Endothelial cell of umbilical vein (primary cell): ENCODE results near the gene RALB. TPM values are rescaled to one million over a fixed set of nuclear protein-coding genes. Genes with fewer than 3 reads are reported as not detected.

Source experiments
- BruUV-seq: library from RNA; stranded (reverse); fragments of 400-500 nt; replicated peaks from 2 replicates; lab custom pipeline; 2021; lab: Mats Ljungman, UMichigan
- CTCF ChIA-PET: fragments of 300-600, 350-600 bp; sonication (Branson Sonifier 250); formaldehyde crosslinking; loops from one replicate; lab custom pipeline; 2021; ENCODE audit warnings: antibody characterized with exemption, inconsistent platforms; lab: Charles Lee
- POLR2A ChIA-PET: fragments of 300-600, 350-600 bp; sonication (Branson Sonifier 250); formaldehyde crosslinking; loops from one replicate; lab custom pipeline; 2021; ENCODE audit warnings: antibody characterized with exemption, inconsistent platforms; lab: Charles Lee
- DNase-seq: peaks from one replicate; pipeline ENCODE4 v3.0.0-alpha.2; 2011; ENCODE audit warnings: low read depth, low spot score
- FAIRE-seq: peaks from 2 replicates; lab custom pipeline; 2011; peaks lifted over from hg19 to GRCh38; lab: Jason Lieb, UNC
- H2AFZ ChIP-seq: 2 replicates; pipeline ENCODE4 v1.6.0; 2012; ENCODE audit warnings: low read depth, low read length, control low read depth, inconsistent platforms
- H3K27ac ChIP-seq: 2 replicates; pipeline ENCODE4 v1.5.1; 2011; ENCODE audit warnings: low read depth, mild to moderate bottlenecking, control low read depth, low read length, moderate library complexity; ENCODE audit not compliant: insufficient read depth
- H3K27me3 ChIP-seq, 2 experiments: 2 replicates each; pipeline versions ENCODE4 v1.6.0 to v1.6.1; 2011; ENCODE audit warnings: low read length in 2 of 2, mixed read lengths in 1 of 2; ENCODE audit not compliant: control insufficient read depth in 2 of 2, insufficient read depth in 2 of 2
- H3K36me3 ChIP-seq, 2 experiments: 2 replicates in 1 of 2; 3 replicates in 1 of 2; pipeline ENCODE4 v1.5.1; 2011; ENCODE audit warnings: low read length in 2 of 2, mild to moderate bottlenecking in 1 of 2, moderate library complexity in 1 of 2; ENCODE audit not compliant: control insufficient read depth in 2 of 2, insufficient read depth in 2 of 2; ENCODE audit errors: extremely low read depth in 1 of 2
- H3K4me1 ChIP-seq: 3 replicates; pipeline ENCODE4 v1.5.1; 2011; ENCODE audit warnings: mild to moderate bottlenecking, low read length; ENCODE audit not compliant: control insufficient read depth, insufficient read depth; ENCODE audit errors: extremely low read depth
- H3K4me2 ChIP-seq: 2 replicates; pipeline ENCODE4 v1.6.1; 2011; ENCODE audit warnings: low read length, control low read depth, mixed read lengths; ENCODE audit not compliant: insufficient read depth
- H3K4me3 ChIP-seq, 3 experiments: fragments of 200-600 bp in 1 of 3; sonication (generic), shearing (Covaris generic) in 1 of 3; replicated peaks in 1 of 3; 2 replicates each; pipeline ENCODE4 v1.5.1; 2011 to 2016; ENCODE audit warnings: control low read depth in 3 of 3, low read length in 3 of 3, mild to moderate bottlenecking in 2 of 3, inconsistent platforms in 1 of 3, low read depth in 1 of 3, moderate library complexity in 1 of 3; ENCODE audit not compliant: insufficient read depth in 1 of 3
- H3K79me2 ChIP-seq: 2 replicates; pipeline ENCODE4 v1.6.0; 2012; ENCODE audit warnings: low read length, inconsistent platforms; ENCODE audit not compliant: control insufficient read depth, insufficient read depth
- H3K9ac ChIP-seq: replicated peaks from 2 replicates; pipeline ENCODE3; 2011; ENCODE audit warnings: low read length, control low read depth; ENCODE audit not compliant: insufficient read depth; ENCODE audit errors: extremely low read depth
- H3K9me1 ChIP-seq: replicated peaks from 3 replicates; pipeline ENCODE4 v1.6.0; 2011; ENCODE audit warnings: mild to moderate bottlenecking, low read length; ENCODE audit not compliant: control insufficient read depth, insufficient read depth; ENCODE audit errors: extremely low read depth
- H3K9me3 ChIP-seq: replicated peaks from 2 replicates; pipeline ENCODE4 v1.5.1; 2012; ENCODE audit warnings: low read length, inconsistent platforms; ENCODE audit not compliant: control insufficient read depth, insufficient read depth
- H4K20me1 ChIP-seq: replicated peaks from 2 replicates; pipeline ENCODE3; 2011; ENCODE audit warnings: mild to moderate bottlenecking, low read length; ENCODE audit not compliant: control insufficient read depth, insufficient read depth; ENCODE audit errors: extremely low read depth
- CTCF ChIP-seq, 2 donors: IDR thresholded peaks; 1 replicate in 1 of 2; 2 replicates in 1 of 2; pipeline ENCODE4 v1.5.1; 2011; ENCODE audit warnings: low read length in 2 of 2, mild to moderate bottlenecking in 2 of 2, moderate library complexity in 2 of 2, control low read depth in 1 of 2, inconsistent platforms in 1 of 2, low read depth in 1 of 2; ENCODE audit not compliant: insufficient read depth in 1 of 2; ENCODE audit errors: extremely low read depth in 1 of 2
- EZH2 ChIP-seq: IDR thresholded peaks from 2 replicates; pipeline ENCODE4 v1.6.1; 2012; ENCODE audit warnings: borderline replicate concordance, low read depth, mild to moderate bottlenecking, moderate library complexity, low read length, inconsistent platforms; ENCODE audit not compliant: severe bottlenecking
- FOS ChIP-seq: IDR thresholded peaks from 2 replicates; pipeline ENCODE4 v1.6.1; 2011; ENCODE audit warnings: mild to moderate bottlenecking, low read length, moderate library complexity, borderline replicate concordance; ENCODE audit not compliant: insufficient read depth
- GATA2 ChIP-seq: IDR thresholded peaks from 2 replicates; pipeline ENCODE4 v1.7.0; 2011; ENCODE audit warnings: low read depth, mild to moderate bottlenecking, moderate library complexity, mixed read lengths, low read length; ENCODE audit not compliant: insufficient read length, insufficient read depth
- JUN ChIP-seq: IDR thresholded peaks from 2 replicates; pipeline ENCODE4 v1.6.1; 2011; ENCODE audit warnings: borderline replicate concordance, low read depth; ENCODE audit not compliant: insufficient read length, insufficient read depth
- MAX ChIP-seq: IDR thresholded peaks from 2 replicates; pipeline ENCODE4 v1.6.1; 2011; ENCODE audit not compliant: insufficient read depth, insufficient read length
- MYC ChIP-seq: IDR thresholded peaks from one replicate; pipeline ENCODE4 v1.6.1; 2011; ENCODE audit warnings: mild to moderate bottlenecking, low read depth, low read length
- POLR2A ChIP-seq: IDR thresholded peaks from 2 replicates; pipeline ENCODE4 v1.6.1; 2012; ENCODE audit warnings: low read depth, mild to moderate bottlenecking, control low read depth, low read length
- POLR2AphosphoS5 ChIP-seq: IDR thresholded peaks from 2 replicates; pipeline ENCODE4 v1.6.1; 2012; ENCODE audit warnings: low read depth, mild to moderate bottlenecking, control low read depth, low read length, moderate library complexity; ENCODE audit not compliant: insufficient read depth
- dilution Hi-C: fragments of 300-500 bp; cut with MboI; formaldehyde crosslinking; loops from one replicate; pipeline ENCODE4 v1.15.0; 2019; ENCODE audit warnings: low sequenced_read_pairs; ENCODE audit not compliant: extremely low pct_ligation_motif_present
- intact Hi-C: fragments of 100-400 bp; cut with micrococcal nuclease; formaldehyde crosslinking; loops from one replicate; pipeline ENCODE4 v1.10.0; 2022
- polyA plus RNA-seq, 4 experiments: library from polyadenylated mRNA; depleted of rRNA in 3 of 4; stranded (reverse) in 3 of 4; unstranded in 1 of 4; fragments of >200 nt; gene quantifications; 2 replicates each; pipeline versions ENCODE4 v1.2.1 to v1.2.3, GENCODE V29; 2011 to 2012; ENCODE audit warnings: missing spikeins in 1 of 4
- total RNA-seq: library from RNA; stranded (reverse); gene quantifications from 2 replicates; pipeline ENCODE4 v1.2.3, GENCODE V29; 2021

RALB gene
- total and polyA plus RNA-seq, 2 donors (not counting 3 experiments of a cell fraction or from before 2014, with no cell fraction given): 105 to 115 TPM

DNA sequence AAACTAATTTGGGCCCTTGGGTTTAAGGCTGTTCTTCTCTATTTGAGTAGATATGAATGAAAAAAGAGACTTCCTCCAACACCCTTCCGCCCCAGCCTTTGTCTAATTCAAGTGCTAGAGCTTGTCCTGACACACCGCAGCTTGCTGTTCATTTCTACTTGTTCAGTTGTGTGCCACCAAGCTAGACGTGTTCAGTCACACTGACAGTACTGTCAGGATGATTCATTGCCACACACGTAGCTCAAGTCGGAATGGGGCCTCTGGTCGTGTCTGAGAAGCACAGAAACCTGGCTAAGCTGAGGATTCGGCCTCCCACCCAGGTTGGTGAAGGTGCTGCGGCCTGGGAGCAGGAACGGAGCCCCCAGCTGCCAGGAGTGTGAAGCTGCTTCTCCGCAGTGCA lies 47.7 kb downstream of the RALB start:
- Histone ChIP-seq H2AFZ (no peak overlapping the region), H3K79me2 (no peaks in the 10 kb centered on the region), H3K27ac (no peak overlapping the region), H3K4me2 (no peak overlapping the region), H3K36me3 (peaks cover 6 to 36% of the 10 kb centered on the region in 2 experiments), H4K20me1 (no peaks in the 10 kb centered on the region), H3K9me1 (no peaks in the 10 kb centered on the region), H3K9me3 (no peaks in the 10 kb centered on the region), H3K27me3 (no peaks in the 10 kb centered on the region), H3K9ac (no peak overlapping the region), H3K4me1 (no peaks in the 10 kb centered on the region), H3K4me3 (no peak overlapping the region)
- CTCF ChIA-PET: interaction anchor here (0.6 to 3.5 kb wide), 5 partner anchors 13 to 125 kb away, joined by 3 to 13 read pairs (median 4); no protein-coding TSS in a partner anchor
- POLR2A ChIA-PET: no interaction called here
- TF ChIP-seq JUN (no peak), POLR2AphosphoS5 (no peak), CTCF (IDR thresholded peaks at IDR 0.05; ENCODE audit: extremely low read depth in 1 of 2, insufficient read depth in 1 of 2, low read depth in 1 of 2, low read length in 2 of 2) (no peak), MAX (no peak), EZH2 (no peak), POLR2A (no peak), MYC (no peak), GATA2 (no peak), FOS (no peak)
- DNase-seq (no peak), FAIRE-seq (no peak)
- dilution Hi-C loops: no loop called here
- intact Hi-C loops: no loop called here
- no TSS peak for BruUV-seq
